SK-N-SH treated with all-trans-retinoic acid at 6 μM for 48 hours (cell line): ENCODE measurements around the gene SORL1.

Experiments used
- ARNTL ChIP-seq: fragments of 450-650 bp; formaldehyde crosslinking; IDR thresholded peaks from 2 replicates; pipeline ENCODE4 v1.5.0; 2020; ENCODE audit warnings: low read depth, mild to moderate bottlenecking, moderate library complexity, borderline replicate concordance
- BACH2 ChIP-seq: fragments of 250-450 bp; sonication (Bioruptor Pico); IDR thresholded peaks from 2 replicates; pipeline ENCODE4 v1.9.0; 2021; ENCODE audit warnings: mild to moderate bottlenecking, borderline replicate concordance
- CREB5 ChIP-seq: fragments of 250-450 bp; sonication (Bioruptor Pico); IDR thresholded peaks from 2 replicates; pipeline ENCODE4 v1.5.1; 2020; ENCODE audit warnings: low read depth, mild to moderate bottlenecking, moderate library complexity
- ESRRG ChIP-seq: fragments of 250-450 bp; sonication (Bioruptor Pico); IDR thresholded peaks from 2 replicates; pipeline ENCODE4 v1.6.1; 2021; ENCODE audit warnings: mild to moderate bottlenecking
- OSR1 ChIP-seq: fragments of 250-450 bp; sonication (Bioruptor Pico); IDR thresholded peaks from 2 replicates; pipeline ENCODE4 v1.8.0; 2022; ENCODE audit warnings: moderate library complexity, mild to moderate bottlenecking, inconsistent platforms
- PATZ1 ChIP-seq: fragments of 250-450 bp; sonication (Bioruptor Pico); IDR thresholded peaks from 2 replicates; pipeline ENCODE4 v1.8.0; 2020; ENCODE audit warnings: mild to moderate bottlenecking, moderate library complexity, borderline replicate concordance
- RARB ChIP-seq: fragments of 250-450 bp; sonication (Bioruptor Pico); IDR thresholded peaks from 2 replicates; pipeline ENCODE4 v1.8.0; 2021; ENCODE audit warnings: mild to moderate bottlenecking, moderate library complexity
- TSHZ2 ChIP-seq: fragments of 250-450 bp; sonication (Bioruptor Pico); IDR thresholded peaks from 2 replicates; pipeline ENCODE4 v1.5.0; 2020; ENCODE audit warnings: mild to moderate bottlenecking, moderate library complexity
- ZC3H10 ChIP-seq: fragments of 250-450 bp; sonication (Bioruptor Pico); IDR thresholded peaks from 2 replicates; pipeline ENCODE4 v1.5.1; 2021; ENCODE audit warnings: mild to moderate bottlenecking, moderate library complexity
- ZFP3 ChIP-seq: fragments of 250-450 bp; sonication (Bioruptor Pico); IDR thresholded peaks from 2 replicates; pipeline ENCODE4 v1.5.0; 2020; ENCODE audit warnings: mild to moderate bottlenecking, moderate library complexity
- ZNF8 ChIP-seq: fragments of 450-650 bp; formaldehyde crosslinking; IDR thresholded peaks from 2 replicates; pipeline ENCODE4 v1.5.0; 2020; ENCODE audit warnings: mild to moderate bottlenecking, moderate library complexity

- TF ChIP-seq ZFP3 (CRISPR knock-in tag) = no peak
- TF ChIP-seq ESRRG (CRISPR knock-in tag) = no peak
- TF ChIP-seq RARB (CRISPR knock-in tag) = no peak
- no peak for TF ChIP-seq BACH2 (CRISPR knock-in tag)
- TF ChIP-seq PATZ1 (CRISPR knock-in tag) = no peak
- no peak for TF ChIP-seq ZC3H10 (CRISPR knock-in tag)
- TF ChIP-seq ARNTL (CRISPR knock-in tag) = no peak
- TF ChIP-seq ZNF8 (CRISPR knock-in tag) = no peak
- TF ChIP-seq TSHZ2 (CRISPR knock-in tag) = no peak
- TF ChIP-seq OSR1 (CRISPR knock-in tag) = no peak
- TF ChIP-seq CREB5 (CRISPR knock-in tag) = no peak
Observed at GRCh38 chr11:121540627-121541026, 88.5 kb downstream of the SORL1 start.
